ENCODE measurements around the gene DPYD. TPM values are rescaled to one million over a fixed set of nuclear protein-coding genes. Genes with fewer than 3 reads are reported as not detected.

Gene DPYD
- total and polyA plus RNA-seq, 9 of the 15 experiments (the other 6 are each of a cell fraction or from before 2014, with no cell fraction given) = 0.03 to 0.25 (median 0.08) TPM; not detected in 2

DNA sequence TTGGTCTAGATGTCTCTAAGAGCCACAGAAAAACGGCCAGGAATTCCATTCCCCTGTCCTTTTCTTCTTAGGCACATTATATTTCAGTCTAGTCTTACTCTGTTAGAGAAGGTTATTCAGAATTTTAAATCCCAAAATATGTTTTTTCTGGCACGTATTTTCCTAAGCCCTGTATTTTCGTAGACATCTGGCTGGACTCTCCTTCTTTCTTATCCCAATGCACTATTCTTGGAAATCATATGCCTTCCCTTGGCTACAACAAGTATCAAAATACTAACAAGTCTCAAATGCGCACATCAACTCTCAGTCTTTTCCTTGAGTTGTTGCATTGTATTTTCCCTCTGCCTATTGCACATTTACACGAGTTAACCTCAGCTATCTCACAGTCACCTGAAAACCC lies 96.2 kb downstream of the DPYD start:
- H3K9me1 ChIP-seq (ENCODE audit: control insufficient read depth, insufficient read depth, low read length) = no peaks in the 10 kb centered on the region
- WGBS (ENCODE audit: insufficient coverage, low coverage, missing lambda C conversion rate) = 1% methylated on average over 5 of the region's 5 CpGs
- BruUV-seq (replicated peaks) = no TSS peak
- H3K27me3 ChIP-seq (ENCODE audit: control insufficient read depth in 2 of 2, insufficient read depth in 2 of 2, low read length in 2 of 2) = no peaks in the 10 kb centered on the region
- in situ Hi-C loops (cut with MboI) (no loop called here), intact Hi-C loops (cut with micrococcal nuclease) (no loop called here)
- ChIA-PET CTCF (ENCODE audit: low intra/inter-chr PET ratio) (no interaction called here), POLR2A (no interaction called here)
- no peak overlapping the region for H2AFZ ChIP-seq (ENCODE audit: low read depth, low read length)
- no peaks in the 10 kb centered on the region for H4K20me1 ChIP-seq (replicated peaks; ENCODE audit: control insufficient read depth, insufficient read depth, low read length)
- H3K79me2 ChIP-seq (ENCODE audit: control insufficient read depth, insufficient read depth, low read length) = no peaks in the 10 kb centered on the region
- TF ChIP-seq BDP1 (IDR thresholded peaks at IDR 0.05; ENCODE audit: insufficient read depth, insufficient read length) = no peak
- TF ChIP-seq TCF7 (IDR thresholded peaks at IDR 0.05; ENCODE audit: borderline replicate concordance) = no peak
- no peak for TF ChIP-seq ZNF217 (CRISPR knock-in tag; IDR thresholded peaks at IDR 0.05)
- ATAC-seq (no peak), FAIRE-seq (no peak), DNase-seq (ENCODE audit: extremely low read depth in 1 of 4, low spot score in 3 of 4) (no peak)
- no peaks in the 10 kb centered on the region for H3K9me3 ChIP-seq (replicated peaks; ENCODE audit: control insufficient read depth, insufficient read depth, low read depth, low read length)
- no peak overlapping the region for H3K9ac ChIP-seq (ENCODE audit: insufficient read depth in 1 of 2, low read depth in 2 of 2, low read length in 2 of 2)
- no peaks in the 10 kb centered on the region for H3K36me3 ChIP-seq (ENCODE audit: control insufficient read depth, insufficient read depth, low read length)
- H3K27ac ChIP-seq (ENCODE audit: extremely low read depth, low read depth, low read length) = no peak overlapping the region
- no peak overlapping the region for H3K4me3 ChIP-seq
- H3K4me1 ChIP-seq (replicated peaks in 1 of 2; ENCODE audit: control insufficient read depth in 2 of 2, insufficient read depth in 2 of 2, low read length in 2 of 2) = no peaks in the 10 kb centered on the region
- no peak overlapping the region for H3K4me2 ChIP-seq (ENCODE audit: insufficient read depth, low read length)

DNA sequence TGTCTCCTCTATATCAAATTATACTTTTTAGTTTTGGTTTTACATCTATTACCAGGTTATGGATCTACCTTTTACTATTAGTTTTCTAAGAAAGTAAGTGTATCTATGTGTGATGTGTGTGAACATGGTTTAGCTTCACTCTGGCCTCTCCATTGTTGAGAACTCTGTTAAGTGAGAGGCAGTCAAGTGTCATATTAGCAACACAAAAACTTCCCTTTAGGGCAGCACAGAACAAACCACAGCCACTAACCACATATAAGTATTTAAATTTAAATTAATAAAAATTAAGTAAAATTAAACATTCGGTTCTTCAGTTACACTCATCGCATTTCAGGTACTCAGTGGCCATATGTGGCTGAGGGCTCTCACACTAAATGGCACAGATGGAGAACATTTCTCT lies 96.6 kb downstream of the DPYD start:
- no peaks in the 10 kb centered on the region for H3K4me1 ChIP-seq (replicated peaks in 1 of 2; ENCODE audit: control insufficient read depth in 2 of 2, insufficient read depth in 2 of 2, low read length in 2 of 2)
- H4K20me1 ChIP-seq (replicated peaks; ENCODE audit: control insufficient read depth, insufficient read depth, low read length) = no peaks in the 10 kb centered on the region
- no peaks in the 10 kb centered on the region for H3K36me3 ChIP-seq (ENCODE audit: control insufficient read depth, insufficient read depth, low read length)
- no peak overlapping the region for H3K4me2 ChIP-seq (ENCODE audit: insufficient read depth, low read length)
- H3K4me3 ChIP-seq = no peak overlapping the region
- no peak for DNase-seq (ENCODE audit: extremely low read depth in 1 of 4, low spot score in 3 of 4)
- BruUV-seq (replicated peaks) = no TSS peak
- no peaks in the 10 kb centered on the region for H3K79me2 ChIP-seq (ENCODE audit: control insufficient read depth, insufficient read depth, low read length)
- FAIRE-seq = no peak
- H3K27me3 ChIP-seq (ENCODE audit: control insufficient read depth in 2 of 2, insufficient read depth in 2 of 2, low read length in 2 of 2) = no peaks in the 10 kb centered on the region
- ChIA-PET CTCF (ENCODE audit: low intra/inter-chr PET ratio) (no interaction called here), POLR2A (no interaction called here)
- H3K9me3 ChIP-seq (replicated peaks; ENCODE audit: control insufficient read depth, insufficient read depth, low read depth, low read length) = no peaks in the 10 kb centered on the region
- no peak for ATAC-seq
- H3K9me1 ChIP-seq (ENCODE audit: control insufficient read depth, insufficient read depth, low read length) = no peaks in the 10 kb centered on the region
- intact Hi-C loops (cut with micrococcal nuclease) = no loop called here
- H3K27ac ChIP-seq (ENCODE audit: extremely low read depth, low read depth, low read length) = no peak overlapping the region
- no peak overlapping the region for H3K9ac ChIP-seq (ENCODE audit: insufficient read depth in 1 of 2, low read depth in 2 of 2, low read length in 2 of 2)
- H2AFZ ChIP-seq (ENCODE audit: low read depth, low read length) = no peak overlapping the region
- 0% methylated on average over 2 of the region's 2 CpGs for WGBS (ENCODE audit: insufficient coverage, low coverage, missing lambda C conversion rate)
- in situ Hi-C loops (cut with MboI) = no loop called here
- TF ChIP-seq, protein P1, sequence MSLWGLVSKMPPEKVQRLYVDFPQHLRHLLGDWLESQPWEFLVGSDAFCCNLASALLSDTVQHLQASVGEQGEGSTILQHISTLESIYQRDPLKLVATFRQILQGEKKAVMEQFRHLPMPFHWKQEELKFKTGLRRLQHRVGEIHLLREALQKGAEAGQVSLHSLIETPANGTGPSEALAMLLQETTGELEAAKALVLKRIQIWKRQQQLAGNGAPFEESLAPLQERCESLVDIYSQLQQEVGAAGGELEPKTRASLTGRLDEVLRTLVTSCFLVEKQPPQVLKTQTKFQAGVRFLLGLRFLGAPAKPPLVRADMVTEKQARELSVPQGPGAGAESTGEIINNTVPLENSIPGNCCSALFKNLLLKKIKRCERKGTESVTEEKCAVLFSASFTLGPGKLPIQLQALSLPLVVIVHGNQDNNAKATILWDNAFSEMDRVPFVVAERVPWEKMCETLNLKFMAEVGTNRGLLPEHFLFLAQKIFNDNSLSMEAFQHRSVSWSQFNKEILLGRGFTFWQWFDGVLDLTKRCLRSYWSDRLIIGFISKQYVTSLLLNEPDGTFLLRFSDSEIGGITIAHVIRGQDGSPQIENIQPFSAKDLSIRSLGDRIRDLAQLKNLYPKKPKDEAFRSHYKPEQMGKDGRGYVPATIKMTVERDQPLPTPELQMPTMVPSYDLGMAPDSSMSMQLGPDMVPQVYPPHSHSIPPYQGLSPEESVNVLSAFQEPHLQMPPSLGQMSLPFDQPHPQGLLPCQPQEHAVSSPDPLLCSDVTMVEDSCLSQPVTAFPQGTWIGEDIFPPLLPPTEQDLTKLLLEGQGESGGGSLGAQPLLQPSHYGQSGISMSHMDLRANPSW (CRISPR knock-in tag; IDR thresholded peaks at IDR 0.05) = no peak
- TF ChIP-seq, protein P2, sequence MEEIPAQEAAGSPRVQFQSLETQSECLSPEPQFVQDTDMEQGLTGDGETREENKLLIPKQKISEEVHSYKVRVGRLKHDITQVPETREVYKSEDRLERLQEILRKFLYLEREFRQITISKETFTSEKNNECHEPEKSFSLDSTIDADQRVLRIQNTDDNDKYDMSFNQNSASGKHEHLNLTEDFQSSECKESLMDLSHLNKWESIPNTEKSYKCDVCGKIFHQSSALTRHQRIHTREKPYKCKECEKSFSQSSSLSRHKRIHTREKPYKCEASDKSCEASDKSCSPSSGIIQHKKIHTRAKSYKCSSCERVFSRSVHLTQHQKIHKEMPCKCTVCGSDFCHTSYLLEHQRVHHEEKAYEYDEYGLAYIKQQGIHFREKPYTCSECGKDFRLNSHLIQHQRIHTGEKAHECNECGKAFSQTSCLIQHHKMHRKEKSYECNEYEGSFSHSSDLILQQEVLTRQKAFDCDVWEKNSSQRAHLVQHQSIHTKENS (CRISPR knock-in tag; IDR thresholded peaks at IDR 0.05) = no peak
- TF ChIP-seq, protein P3, sequence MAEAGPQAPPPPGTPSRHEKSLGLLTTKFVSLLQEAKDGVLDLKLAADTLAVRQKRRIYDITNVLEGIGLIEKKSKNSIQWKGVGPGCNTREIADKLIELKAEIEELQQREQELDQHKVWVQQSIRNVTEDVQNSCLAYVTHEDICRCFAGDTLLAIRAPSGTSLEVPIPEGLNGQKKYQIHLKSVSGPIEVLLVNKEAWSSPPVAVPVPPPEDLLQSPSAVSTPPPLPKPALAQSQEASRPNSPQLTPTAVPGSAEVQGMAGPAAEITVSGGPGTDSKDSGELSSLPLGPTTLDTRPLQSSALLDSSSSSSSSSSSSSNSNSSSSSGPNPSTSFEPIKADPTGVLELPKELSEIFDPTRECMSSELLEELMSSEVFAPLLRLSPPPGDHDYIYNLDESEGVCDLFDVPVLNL (CRISPR knock-in tag; IDR thresholded peaks at IDR 0.05; ENCODE audit: low read depth) = no peak
- TF ChIP-seq ZNF75A (CRISPR knock-in tag; IDR thresholded peaks at IDR 0.05) = no peak
- no peak for TF ChIP-seq MTF1 (CRISPR knock-in tag; IDR thresholded peaks at IDR 0.05; ENCODE audit: borderline replicate concordance)
- no peak for TF ChIP-seq ZFPM2 (CRISPR knock-in tag; IDR thresholded peaks at IDR 0.05)
- TF ChIP-seq RAD21 (CRISPR knock-in tag; conservative IDR thresholded peaks at IDR 0.05 in 1 of 2, IDR thresholded peaks at IDR 0.05 in 1 of 2) = no peak
- TF ChIP-seq, protein P4, sequence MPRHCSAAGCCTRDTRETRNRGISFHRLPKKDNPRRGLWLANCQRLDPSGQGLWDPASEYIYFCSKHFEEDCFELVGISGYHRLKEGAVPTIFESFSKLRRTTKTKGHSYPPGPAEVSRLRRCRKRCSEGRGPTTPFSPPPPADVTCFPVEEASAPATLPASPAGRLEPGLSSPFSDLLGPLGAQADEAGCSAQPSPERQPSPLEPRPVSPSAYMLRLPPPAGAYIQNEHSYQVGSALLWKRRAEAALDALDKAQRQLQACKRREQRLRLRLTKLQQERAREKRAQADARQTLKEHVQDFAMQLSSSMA (CRISPR knock-in tag; IDR thresholded peaks at IDR 0.05) = no peak
